Ishikawa (cell line): ENCODE measurements around the gene GDPD3.

Source experiments
- CEBPB ChIP-seq: IDR thresholded peaks from 2 replicates; pipeline ENCODE4 v1.6.1; 2012
- CREB1 ChIP-seq: IDR thresholded peaks from 2 replicates; pipeline ENCODE4 v1.6.1; 2012; ENCODE audit warnings: low read depth
- EP300 ChIP-seq: IDR thresholded peaks from 2 replicates; pipeline ENCODE4 v1.6.1; 2012; ENCODE audit warnings: borderline replicate concordance
- MAX ChIP-seq: IDR thresholded peaks from 2 replicates; pipeline ENCODE4 v1.6.1; 2012
- RAD21 ChIP-seq: IDR thresholded peaks from 2 replicates; pipeline ENCODE4 v1.6.1; 2012; ENCODE audit warnings: low read depth
- TEAD4 ChIP-seq: IDR thresholded peaks from 2 replicates; pipeline ENCODE4 v1.6.1; 2012
- YY1 ChIP-seq: IDR thresholded peaks from 2 replicates; pipeline ENCODE4 v1.6.1; 2012; ENCODE audit warnings: low read depth

- TF ChIP-seq RAD21 (no peak), CREB1 (no peak), CEBPB (no peak), MAX (no peak), EP300 (no peak), YY1 (no peak), TEAD4 (no peak)
Measured at GRCh38 chr16:30119428-30119827, 6.1 kb upstream of the GDPD3 start.
